NK-92 (cell line): ENCODE results near the gene LEMD2.

ENCODE experiments used
- DNase-seq: peaks from one replicate; lab custom pipeline; 2025; ENCODE audit not compliant: unreplicated experiment; lab: John Stamatoyannopoulos, UW

LEMD2 gene

DNA sequence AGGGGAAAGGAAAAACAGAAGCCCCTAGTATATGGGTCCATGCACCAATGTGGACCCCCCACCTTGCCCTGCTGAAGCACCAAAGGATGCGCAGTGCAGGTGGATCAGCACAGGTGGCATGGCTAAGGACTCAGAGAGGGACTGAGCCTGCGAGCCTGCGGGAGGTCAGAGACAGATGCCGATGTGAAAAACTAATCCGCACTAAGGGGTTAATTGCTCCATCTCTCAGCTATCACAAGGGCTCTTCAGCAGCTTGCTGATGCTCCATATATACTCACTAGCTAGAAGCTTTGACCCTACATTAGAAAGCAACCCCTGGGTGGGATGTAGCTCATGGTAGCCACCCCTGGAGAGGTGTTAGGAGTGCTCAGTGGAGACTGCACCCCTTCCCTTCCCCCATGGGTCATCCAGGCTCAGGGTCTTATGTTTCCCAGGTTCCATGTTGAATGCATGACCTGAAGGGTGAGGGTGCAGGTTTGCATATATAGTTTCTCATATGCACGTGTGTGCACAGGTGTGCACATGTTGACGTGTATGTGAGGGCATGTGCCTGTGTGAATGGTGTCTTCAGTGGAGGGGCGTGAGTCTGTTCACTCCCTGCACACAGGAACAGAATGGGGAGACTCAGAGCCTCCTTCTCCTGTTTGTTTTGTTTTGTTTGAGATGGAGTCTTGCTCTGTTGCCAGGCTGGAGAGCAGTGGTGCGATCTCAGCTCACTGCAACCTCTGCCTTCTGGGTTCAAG, 28.9 kb downstream of the LEMD2 start:
- DNase-seq: no peak

DNA sequence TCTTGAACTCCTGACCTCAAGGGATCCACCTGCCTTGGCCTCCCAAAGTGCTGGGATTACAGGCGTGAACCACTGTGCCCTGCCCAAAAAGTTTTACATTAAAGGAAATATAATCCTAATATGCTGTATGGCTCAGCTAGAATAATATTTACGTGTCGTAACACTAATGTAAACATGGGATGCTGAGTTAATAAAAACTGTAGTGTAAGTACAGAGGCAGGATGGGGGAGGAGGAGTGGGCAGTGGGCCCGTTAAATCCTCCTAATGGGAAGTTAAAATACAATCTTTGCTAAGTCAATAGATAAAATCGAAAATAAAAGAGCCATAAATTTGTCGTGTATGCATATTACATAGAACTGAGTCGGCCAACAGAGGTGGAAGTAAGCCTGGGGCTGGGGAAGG, 30.1 kb downstream of the LEMD2 start:
- DNase-seq: no peak

DNA sequence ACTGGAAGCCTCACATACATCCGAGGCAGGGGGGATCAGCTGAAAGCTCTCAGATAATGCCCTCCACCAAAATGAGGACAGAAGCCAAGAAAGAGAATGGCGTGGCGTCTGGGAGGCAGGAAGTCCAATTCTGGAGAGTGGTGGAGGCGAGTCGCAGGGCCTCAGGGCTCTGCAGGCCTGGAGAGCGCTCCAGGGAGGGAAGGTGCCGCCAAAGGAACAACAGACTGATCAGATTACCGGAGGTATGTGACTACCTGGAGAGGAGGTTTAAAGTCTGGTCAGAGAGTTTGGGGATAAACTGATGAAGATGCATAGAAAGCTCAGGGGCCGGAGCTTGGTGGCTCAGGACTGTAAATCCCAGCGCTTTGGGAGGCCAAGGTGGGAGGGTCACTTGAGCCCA, 31.0 kb downstream of the LEMD2 start:
- no peak for DNase-seq

DNA sequence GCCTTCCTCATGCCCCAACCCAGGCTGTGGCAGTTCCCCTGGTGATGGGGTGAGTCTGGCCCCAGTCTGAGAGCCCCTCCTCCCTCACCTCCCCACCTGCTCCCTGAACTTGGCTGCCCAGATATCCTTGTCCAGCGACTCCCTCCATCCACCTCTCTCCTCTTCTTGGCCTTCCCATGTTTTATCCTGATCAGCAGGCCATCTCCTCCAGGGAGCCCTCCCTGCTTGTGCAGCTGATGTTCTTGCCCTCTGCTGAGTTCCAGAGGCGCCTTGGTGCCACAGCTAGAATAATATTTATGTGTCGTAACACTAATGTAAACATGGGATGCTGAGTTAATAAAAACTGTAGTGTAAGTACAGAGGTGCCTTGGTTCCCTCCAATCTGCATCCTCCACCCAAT, 31.8 kb downstream of the LEMD2 start:
- no peak for DNase-seq

DNA sequence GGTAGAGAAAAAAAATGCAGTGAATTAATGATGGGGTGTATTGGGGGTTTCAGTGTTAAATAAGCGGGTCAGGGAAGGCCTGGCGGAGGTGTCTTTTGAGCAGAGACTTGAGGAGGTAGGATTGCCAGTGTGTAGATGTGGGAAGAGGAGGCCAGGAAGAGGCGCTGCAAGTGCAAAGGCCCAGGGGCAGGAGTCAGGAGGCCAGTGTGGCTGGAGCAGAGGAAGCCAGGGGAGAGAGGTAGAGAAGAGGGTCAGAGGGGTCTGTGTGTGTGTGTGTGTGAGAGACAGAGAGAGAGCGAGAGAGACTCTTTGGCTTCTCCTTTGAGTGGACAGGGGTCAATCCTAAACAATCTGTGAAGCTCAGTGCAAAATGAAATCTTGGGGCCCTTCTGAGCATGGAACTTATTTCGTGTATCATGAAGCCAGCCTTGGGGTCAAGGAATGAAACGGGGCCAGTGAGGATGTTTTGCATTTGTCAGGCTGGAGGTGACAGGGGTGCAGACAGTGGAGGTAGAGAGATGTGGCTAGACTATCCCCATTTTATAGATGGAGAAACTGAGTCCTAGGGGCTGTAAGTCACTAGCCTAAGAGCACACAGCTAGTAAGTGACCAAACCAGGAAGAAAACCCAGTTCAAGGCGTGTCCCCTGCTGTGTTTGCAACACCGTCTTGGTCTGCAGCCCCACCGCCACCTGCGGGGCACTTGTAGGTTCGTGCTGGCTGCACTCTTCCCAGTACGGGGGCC, 32.5 kb downstream of the LEMD2 start:
- DNase-seq: no peak

DNA sequence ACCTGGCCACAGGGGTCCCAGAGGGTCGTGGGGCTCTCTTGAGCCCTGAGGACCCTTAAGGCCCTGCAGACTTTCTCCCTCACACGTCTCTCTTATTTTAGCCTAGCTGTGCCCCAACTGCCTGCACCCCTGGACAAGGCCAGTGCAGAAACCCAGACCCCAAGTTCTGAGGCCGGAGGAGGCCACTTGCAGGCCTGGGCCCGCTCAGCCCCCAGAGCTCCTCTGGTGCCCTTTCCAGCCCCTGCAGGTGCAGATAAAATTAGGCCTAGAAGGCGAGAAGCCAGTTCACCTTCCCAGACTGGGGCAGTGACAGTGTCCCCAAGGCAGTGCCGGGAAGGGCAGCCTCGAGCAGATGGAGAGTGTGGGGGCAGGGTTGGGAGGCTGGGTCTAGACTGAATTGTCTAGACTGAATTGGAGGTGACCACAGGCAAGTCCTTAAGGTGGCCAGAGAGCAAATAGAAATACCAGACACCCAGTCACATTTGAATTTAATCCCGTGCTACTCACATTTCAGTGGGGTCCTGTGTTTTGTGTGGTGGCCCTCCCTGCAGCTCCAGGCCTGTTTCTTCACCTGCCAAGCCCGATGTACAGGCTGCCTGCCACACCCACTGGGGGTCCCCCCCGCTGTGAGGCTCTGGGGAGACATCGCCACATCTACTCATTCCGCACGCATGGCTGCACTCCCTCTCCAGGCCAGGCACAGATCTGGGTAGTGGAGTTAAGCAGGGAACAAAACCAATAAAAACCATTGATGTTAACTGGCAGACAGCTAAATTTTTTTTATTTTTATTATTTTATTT, 33.7 kb downstream of the LEMD2 start:
- no peak for DNase-seq

DNA sequence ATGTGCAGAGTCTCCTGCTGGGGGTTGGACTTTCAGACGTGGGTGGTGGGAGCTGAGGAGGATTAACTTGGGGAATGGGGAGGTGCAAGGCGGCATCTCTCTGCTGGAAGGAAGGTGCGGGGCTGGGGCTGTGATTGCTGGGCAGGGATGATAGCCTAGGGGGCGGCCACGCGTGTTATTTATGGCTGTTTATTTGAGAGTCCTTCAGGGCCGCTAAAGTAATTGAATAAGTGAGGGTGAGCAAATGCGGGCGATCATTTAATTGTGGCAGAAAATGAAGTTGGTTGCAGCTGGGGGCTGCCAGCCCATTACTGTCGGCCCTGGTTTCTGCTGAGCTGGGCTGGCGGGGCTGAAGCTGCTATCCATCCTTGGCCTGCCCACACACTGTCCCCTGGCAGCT, 34.7 kb downstream of the LEMD2 start:
- DNase-seq: no peak

DNA sequence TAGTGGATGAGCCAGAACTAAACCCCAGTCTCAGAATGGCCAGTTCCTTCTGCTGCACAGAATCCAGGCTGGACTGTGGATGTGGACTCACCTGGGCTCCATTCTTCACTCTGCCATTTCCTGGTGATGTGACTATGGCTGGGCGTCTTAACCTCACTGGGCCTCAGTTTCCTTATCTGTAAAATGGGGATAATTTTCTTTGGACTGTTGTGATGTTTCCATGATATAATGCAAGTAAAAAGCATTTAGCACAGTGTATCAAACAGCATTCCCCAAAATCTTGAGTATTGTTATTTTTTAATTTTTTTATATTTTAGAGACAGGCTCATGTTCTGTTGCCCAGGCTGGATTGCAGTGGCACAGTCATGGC, 36.3 kb downstream of the LEMD2 start:
- no peak for DNase-seq

DNA sequence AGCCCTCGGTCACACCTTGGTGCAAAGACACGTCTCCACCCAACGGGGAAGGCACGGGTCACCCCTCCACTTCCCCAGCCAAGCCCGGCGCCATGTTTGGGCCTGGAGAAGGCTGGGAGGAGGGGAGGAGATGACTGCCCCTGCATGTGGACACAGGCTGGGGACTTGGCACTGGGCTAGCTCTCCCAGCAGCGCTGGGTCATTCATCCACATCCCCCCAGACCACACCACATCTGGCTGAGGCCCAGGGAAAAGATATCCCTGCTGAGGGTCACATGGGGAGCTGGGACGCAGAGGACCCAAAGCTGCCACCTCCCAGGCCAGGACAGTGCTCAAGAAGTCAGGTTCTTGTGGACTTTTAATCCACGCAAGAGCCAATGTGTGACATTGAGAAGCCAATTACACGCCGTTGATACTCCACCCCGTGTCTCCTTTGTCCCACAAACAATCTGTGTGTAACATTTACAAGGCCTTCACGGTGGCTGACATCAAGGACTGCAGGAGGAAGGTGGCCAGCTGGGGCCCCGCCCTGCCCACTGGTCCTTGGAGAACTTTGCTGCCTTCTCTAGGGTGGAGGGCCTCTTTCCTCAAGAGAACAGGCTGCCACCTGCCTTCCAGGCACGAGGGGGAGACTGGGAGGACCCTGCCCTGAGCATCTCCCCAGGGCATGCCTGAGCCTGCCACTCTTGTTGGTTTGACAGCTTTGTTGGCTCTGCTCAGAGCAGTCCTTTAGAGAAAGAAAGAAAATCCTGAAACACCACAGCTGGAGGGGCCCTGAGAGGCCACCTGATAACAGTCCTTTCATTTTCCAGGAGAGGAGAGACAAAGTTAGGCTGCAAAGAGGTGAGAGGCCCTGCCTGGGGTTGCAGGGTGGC, 36.9 kb downstream of the LEMD2 start:
- DNase-seq: no peak

DNA sequence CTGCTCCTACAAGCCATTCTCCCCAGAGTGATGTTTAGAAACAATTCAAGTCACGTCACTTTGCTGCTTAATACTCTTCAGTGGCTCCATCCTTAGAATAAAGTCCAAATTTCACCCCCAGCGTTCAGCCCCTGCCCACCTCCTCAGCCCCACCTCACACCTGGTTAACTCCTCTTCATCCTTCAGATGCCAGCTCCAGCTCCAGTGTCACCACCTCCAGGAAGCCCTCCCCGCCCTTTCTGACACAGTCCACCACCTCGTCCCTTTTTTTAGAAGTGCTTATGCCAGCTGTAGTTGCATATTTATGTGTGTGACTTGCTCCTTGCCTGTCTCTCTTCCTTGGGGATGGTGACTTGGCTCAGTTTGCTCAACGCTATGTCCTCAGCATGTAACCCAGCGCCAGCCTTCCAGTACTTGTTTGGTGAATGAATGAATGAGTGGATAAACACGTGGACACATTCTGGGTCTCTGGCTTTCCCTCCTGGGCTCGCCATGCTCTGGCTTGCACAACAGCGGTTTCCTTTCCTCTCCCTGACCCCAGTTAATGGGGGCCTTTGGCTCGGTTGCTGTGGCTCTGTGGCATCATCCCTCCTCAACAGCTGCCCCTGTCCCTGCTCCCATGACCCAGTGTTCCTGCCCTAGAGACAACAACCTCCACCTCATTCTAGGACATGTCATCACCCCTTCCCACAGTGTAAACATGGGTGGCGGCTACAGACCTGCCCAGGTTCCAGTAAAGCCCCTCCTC, 38.5 kb downstream of the LEMD2 start:
- DNase-seq: no peak

DNA sequence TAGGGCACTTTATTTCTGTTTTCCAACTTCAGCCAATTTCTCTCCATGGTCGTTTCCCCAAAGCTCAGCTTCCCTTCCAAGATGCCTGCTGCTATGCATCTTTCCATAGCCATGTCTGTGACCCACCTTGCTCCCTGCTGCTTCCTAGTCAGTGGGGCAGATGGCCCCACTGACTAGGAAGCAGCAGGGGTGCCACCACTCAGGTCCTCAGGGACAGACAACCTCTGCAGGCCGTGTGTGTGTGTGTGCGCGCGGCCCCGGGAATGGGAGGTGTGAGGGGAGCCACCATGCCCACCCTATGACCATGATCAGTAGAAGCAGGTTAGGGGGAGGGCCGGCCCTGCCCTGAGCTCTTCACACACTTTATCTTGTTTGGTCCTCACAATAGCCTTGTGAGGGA, 39.5 kb downstream of the LEMD2 start:
- DNase-seq: no peak

DNA sequence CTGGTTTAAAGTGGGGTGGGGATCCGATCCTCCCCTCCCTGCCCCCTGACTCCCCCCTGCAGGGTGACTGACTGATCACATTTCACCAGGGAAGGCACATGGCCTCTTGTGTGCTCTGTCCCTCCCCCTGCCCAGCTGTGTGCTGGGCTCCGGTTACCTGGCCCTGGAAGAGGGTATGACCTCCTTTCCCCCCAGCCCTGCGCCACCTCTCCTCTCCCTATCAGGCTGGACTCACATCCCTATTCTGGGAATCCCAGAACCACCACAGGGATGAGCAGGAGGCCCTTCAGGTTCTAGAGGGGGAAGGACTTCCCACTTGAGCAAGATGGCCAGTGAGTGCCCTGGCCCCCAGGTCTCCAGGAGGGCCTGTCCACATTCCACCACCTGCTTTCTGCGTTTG, 40.1 kb downstream of the LEMD2 start:
- DNase-seq: no peak

DNA sequence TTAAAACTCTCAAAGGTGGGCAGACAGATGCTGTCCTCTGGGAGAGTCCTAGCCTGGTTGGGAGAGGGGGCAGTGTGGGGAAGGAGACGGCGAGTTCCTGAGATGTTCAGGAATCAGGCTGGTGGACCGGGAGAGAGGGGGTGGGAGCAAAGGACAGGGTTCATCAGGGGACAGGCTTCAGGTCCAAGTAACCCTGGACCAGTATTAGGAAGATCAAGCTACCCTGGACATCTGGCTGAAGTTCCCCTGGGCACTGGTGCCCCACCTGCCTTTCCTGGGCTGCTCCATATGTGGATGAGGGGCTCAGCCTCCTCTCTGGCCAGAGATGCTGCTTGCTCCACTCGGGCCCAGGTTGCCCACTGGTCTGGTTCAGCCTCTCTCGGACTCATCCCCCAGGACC, 41.1 kb downstream of the LEMD2 start:
- no peak for DNase-seq

DNA sequence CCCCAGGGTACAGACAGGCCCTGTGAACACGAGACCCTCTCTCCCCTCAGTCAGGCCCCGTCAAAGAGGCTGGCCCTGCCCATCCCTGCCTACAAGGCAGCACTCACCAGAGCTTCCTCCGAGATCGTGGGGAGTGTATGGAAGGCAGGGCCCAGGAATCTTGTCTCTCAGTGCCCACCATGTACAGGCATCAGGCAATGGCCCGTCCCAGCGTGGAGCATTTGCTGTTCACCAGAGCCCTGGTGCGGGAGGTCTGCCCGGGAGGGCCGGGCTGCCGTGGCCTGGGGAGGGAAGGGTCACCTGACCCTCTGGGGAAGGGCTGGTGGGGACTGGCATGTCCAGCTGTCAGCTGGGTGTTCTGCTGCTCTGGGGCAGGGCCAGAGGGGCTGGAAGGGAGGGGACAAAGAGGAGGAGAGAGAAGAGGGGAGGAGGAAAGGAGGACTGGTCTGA, 42.3 kb downstream of the LEMD2 start, which contains the start of gene IP6K3:
TSS of gene IP6K3 (minus strand) at position 255 of the 450 bp plus-strand sequence. CDS start 11,429 bp downstream, outside the sequence.
- DNase-seq: no peak

DNA sequence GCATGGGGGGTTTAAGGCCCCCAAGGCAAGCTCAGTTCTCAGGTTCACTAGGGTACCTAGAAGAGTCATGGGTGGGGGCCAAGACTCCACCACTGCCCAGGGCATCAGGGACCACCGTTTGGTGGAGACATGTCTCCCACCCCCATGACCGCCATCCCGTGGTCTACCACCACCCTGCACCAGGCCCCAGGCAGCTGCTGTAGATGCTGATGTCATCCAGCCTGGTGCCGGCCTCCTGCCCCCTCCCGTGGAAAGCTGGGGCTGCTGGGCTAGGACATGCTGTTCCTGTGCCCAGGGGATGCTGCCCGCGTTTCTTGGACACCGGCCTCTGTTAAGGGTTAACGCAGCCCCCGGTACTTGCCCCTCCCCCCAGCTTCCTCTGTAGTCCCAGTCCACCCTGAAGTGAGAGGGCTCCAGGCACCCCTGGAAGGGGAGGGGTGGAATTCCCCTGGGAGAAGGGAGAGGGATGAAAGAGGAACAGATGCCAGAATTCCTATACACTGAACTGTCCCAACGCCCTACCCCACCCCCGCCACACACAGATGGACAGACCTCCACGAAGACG, 42.8 kb downstream of the LEMD2 start:
- no peak for DNase-seq

DNA sequence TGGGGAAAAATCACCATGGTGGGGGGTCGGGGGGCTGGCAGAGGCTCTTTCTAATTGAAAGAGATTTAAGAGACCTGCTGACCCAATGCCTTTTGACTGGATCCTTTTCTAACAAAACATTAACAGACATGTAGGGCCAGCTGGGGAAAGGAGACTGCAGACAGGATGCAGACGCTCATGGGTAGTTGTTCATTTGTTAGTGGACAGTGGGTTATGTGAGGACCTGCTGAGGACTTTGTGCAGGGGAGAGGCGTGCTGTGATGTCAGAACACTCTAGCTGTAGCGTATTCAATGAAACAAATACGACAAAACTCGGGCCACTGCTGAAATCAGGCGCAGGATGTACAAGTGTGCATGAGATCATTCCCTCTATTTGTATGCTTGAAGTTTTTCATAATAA, 43.4 kb downstream of the LEMD2 start:
- DNase-seq: no peak

DNA sequence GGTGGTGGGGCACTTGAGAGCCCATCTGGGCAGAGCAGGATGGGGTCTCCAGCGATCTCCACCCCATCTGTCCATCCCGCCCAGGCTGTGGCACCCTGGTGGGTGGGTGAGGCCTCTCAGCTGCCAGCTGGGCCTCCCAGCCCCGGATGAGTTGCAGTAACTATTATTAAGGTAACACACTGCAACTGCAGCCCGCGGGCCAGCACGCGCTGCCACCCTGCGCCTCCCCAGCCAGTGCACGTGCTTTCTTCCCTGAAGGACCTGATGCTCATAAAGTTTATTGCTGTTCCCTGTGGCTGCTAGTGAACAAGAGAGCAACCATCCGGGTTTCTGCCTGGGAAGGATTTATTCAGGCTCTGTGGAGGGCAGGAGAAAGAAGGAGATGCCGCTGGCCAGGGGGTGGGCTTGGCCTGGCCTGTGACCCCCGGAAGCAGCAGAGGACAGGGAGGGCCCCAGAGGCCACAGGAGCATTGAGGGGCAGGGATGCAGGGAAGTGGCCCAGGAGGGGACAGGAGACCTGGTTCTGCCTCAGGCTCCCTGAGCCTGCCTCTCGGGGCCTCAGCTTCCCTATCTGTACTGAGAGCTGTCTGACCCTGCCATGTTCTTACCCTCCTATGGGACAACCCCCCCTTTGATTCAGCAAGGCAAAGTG, 43.9 kb downstream of the LEMD2 start:
- no peak for DNase-seq

DNA sequence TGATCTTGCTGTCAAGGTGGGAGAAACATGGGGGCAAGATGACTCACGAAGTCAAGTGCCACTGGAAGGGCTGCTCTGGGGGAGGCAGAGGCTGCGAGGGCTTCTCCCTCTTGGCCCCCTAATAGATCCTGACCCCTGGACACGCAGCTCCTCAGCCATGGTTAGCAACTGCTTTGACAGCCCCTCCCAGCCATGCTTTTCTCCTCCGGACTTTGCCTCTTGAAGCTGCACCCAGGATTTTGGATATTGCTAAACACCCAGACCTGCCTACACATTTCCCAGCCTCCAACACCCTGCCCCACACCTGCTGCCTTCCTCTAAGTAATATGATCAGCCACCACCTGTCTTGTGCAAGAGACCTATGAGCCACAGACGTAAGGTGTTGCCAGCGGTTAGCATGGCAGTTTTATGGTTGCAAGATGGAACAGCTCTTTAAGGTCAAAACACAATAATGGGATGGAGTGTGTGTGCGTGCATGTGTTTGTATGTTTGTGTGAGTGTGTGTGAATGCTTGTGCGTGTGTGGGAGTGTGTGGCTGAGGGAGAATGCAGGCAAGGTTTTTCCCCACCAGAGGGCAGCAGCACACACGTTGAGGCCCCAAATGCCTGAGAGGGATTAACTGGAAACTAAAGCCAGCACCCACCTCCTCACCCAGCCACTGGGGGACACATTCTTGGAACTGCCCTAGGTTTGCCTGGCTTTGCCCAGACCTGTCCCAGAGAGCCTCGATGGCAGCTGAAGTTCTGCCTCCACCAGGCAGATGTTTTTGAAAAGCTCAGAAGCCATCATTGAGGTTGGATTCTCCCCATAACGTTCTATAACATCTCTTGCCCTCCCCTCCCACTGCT, 44.7 kb downstream of the LEMD2 start:
- DNase-seq: peak; percentile 11
